ENCODE measurements around the gene LRRC7. TPM values are rescaled to one million over a fixed set of nuclear protein-coding genes. Genes with fewer than 3 reads are reported as not detected.

The LRRC7 gene
- total RNA-seq, 4 donors from 2014 or later = under 0.01 TPM; not detected in 3

DNA sequence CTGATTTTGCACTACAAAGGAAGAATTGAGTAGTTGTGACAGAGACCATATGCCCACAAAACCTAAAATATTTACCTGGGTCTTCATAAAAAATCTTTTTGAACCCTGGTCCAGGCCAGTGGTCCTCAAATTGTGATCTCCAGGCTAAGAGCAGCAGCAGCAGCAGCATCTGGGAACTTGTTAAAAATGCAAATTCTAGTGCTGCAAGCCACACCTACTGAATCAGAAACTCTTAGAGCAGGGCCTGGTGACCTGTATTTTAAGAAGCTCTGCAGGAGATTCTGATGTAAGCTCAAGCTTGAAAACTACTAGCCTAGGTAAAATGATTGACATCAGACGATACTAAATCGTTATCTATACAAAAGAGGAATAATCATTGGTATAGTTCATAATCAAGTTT, 112.2 kb downstream of the LRRC7 start:
- H3K4me1 ChIP-seq = no peaks in the 10 kb centered on the region
- intact Hi-C loops (cut with DNase I) = no loop called here
- no peaks in the 10 kb centered on the region for H3K9me3 ChIP-seq
- TF ChIP-seq, protein P1, sequence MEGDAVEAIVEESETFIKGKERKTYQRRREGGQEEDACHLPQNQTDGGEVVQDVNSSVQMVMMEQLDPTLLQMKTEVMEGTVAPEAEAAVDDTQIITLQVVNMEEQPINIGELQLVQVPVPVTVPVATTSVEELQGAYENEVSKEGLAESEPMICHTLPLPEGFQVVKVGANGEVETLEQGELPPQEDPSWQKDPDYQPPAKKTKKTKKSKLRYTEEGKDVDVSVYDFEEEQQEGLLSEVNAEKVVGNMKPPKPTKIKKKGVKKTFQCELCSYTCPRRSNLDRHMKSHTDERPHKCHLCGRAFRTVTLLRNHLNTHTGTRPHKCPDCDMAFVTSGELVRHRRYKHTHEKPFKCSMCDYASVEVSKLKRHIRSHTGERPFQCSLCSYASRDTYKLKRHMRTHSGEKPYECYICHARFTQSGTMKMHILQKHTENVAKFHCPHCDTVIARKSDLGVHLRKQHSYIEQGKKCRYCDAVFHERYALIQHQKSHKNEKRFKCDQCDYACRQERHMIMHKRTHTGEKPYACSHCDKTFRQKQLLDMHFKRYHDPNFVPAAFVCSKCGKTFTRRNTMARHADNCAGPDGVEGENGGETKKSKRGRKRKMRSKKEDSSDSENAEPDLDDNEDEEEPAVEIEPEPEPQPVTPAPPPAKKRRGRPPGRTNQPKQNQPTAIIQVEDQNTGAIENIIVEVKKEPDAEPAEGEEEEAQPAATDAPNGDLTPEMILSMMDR (IDR thresholded peaks at IDR 0.05) = no peak
- TF ChIP-seq POLR2A (IDR thresholded peaks at IDR 0.05) = no peak
- WGBS, 2 donors = 86% methylated on average over 2 of the region's 2 CpGs
- DNase-seq = no peak
- no peaks in the 10 kb centered on the region for H3K36me3 ChIP-seq
- no peak overlapping the region for H3K27ac ChIP-seq
- no peaks in the 10 kb centered on the region for H3K27me3 ChIP-seq
- no peak overlapping the region for H3K4me3 ChIP-seq

GRCh38 chr1:69686367-69686984, 118.8 kb downstream of the LRRC7 start:
- Histone ChIP-seq H3K4me1 (no peaks in the 10 kb centered on the region), H3K36me3 (no peaks in the 10 kb centered on the region), H3K27me3 (no peaks in the 10 kb centered on the region), H3K27ac (no peak overlapping the region), H3K9me3 (no peaks in the 10 kb centered on the region), H3K4me3 (no peak overlapping the region)
- intact Hi-C loops (cut with DNase I) = no loop called here
- TF ChIP-seq, protein P1 (IDR thresholded peaks at IDR 0.05) = no peak
- TF ChIP-seq POLR2A (IDR thresholded peaks at IDR 0.05) = no peak
- 87 to 94% methylated on average over 1 of the region's 1 CpG for WGBS, 2 donors
- DNase-seq = no peak

DNA sequence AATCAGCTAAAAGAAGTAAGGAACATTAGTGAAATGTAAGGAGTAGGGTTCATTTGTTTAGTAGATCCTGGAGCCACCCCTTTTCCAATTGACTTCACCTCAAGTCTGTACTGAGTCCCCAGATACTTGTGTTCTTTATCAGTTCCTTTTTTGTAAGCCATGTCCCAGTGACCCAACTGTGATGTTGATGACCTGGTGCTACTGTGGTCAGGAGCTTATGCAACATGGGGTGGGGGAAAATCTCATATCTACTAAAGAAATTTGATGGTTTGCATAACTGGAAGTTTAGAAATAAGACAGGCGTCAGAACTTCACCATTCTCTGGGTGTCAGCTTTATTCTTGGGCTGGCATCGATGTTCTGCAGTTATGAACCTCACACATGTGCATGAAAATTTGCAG, 120.5 kb downstream of the LRRC7 start:
- Histone ChIP-seq H3K4me1 (no peaks in the 10 kb centered on the region), H3K27ac (no peak overlapping the region), H3K36me3 (no peaks in the 10 kb centered on the region), H3K27me3 (no peaks in the 10 kb centered on the region), H3K9me3 (no peaks in the 10 kb centered on the region), H3K4me3 (no peak overlapping the region)
- 81 to 86% methylated on average over 2 of the region's 2 CpGs for WGBS, 2 donors
- intact Hi-C loops (cut with DNase I) = no loop called here
- no peak for DNase-seq
- TF ChIP-seq, protein P1 (IDR thresholded peaks at IDR 0.05) = no peak
- no peak for TF ChIP-seq POLR2A (IDR thresholded peaks at IDR 0.05)

GRCh38 chr1:69691179-69691578, 123.5 kb downstream of the LRRC7 start:
- Histone ChIP-seq H3K4me3 (no peak overlapping the region), H3K36me3 (no peaks in the 10 kb centered on the region), H3K9me3 (no peaks in the 10 kb centered on the region), H3K27me3 (no peaks in the 10 kb centered on the region), H3K27ac (no peak overlapping the region), H3K4me1 (no peaks in the 10 kb centered on the region)
- no peak for DNase-seq
- intact Hi-C loops (cut with DNase I) = no loop called here
- TF ChIP-seq, protein P1 (IDR thresholded peaks at IDR 0.05) = no peak
- no peak for TF ChIP-seq POLR2A (IDR thresholded peaks at IDR 0.05)
- 48 to 58% methylated on average over 3 of the region's 3 CpGs for WGBS, 2 donors

GRCh38 chr1:69693921-69694675, 126.4 kb downstream of the LRRC7 start:
- intact Hi-C loops (cut with DNase I) = no loop called here
- Histone ChIP-seq H3K36me3 (no peaks in the 10 kb centered on the region), H3K27ac (no peak overlapping the region), H3K27me3 (no peaks in the 10 kb centered on the region), H3K9me3 (no peaks in the 10 kb centered on the region), H3K4me3 (no peak overlapping the region), H3K4me1 (no peaks in the 10 kb centered on the region)
- DNase-seq = no peak
- TF ChIP-seq, protein P1 (IDR thresholded peaks at IDR 0.05) = no peak
- no peak for TF ChIP-seq POLR2A (IDR thresholded peaks at IDR 0.05)

Measured in esophagus squamous epithelium (tissue), 5 donors.